ENCODE measurements around the gene ELFN1. TPM values are rescaled to one million over a fixed set of nuclear protein-coding genes. Genes with fewer than 3 reads are reported as not detected.

ELFN1 gene
- total and polyA plus RNA-seq, 9 of the 15 experiments (the other 6 are each of a cell fraction or from before 2014, with no cell fraction given): 0.04 to 0.64 (median 0.18) TPM; not detected in 2

GRCh38 chr7:1775389-1775788, 105.3 kb downstream of the ELFN1 start (continued):
- no peak for TF ChIP-seq ZBTB11 (CRISPR knock-in tag; IDR thresholded peaks at IDR 0.05)
- TF ChIP-seq RERE (CRISPR knock-in tag; IDR thresholded peaks at IDR 0.05; ENCODE audit: borderline replicate concordance): no peak
- TF ChIP-seq TGIF2 (CRISPR knock-in tag; IDR thresholded peaks at IDR 0.05): no peak
- TF ChIP-seq KLF6 (CRISPR knock-in tag; IDR thresholded peaks at IDR 0.05; ENCODE audit: borderline replicate concordance): no peak
- TF ChIP-seq DLX4 (CRISPR knock-in tag; IDR thresholded peaks at IDR 0.05): no peak
- no peak for TF ChIP-seq CGGBP1 (CRISPR knock-in tag; IDR thresholded peaks at IDR 0.05)
- TF ChIP-seq E2F5 (CRISPR knock-in tag; IDR thresholded peaks at IDR 0.05): no peak
